GM12875 (cell line): ENCODE results near the gene TSHZ2.
"Not testable (repeated sequence)": the region's sequence is repeated elsewhere in the genome, so short reads cannot be mapped to it uniquely, and the experiment has no call there.

Experiments
- H3K4me3 ChIP-seq: one replicate; pipeline ENCODE4 v1.5.1; 2011; ENCODE audit warnings: low read depth, low read length, control low read depth
- TF ChIP-seq, protein P1 (sequence below): IDR thresholded peaks from 2 replicates; pipeline ENCODE4 v1.5.1; 2011; ENCODE audit warnings: low read depth, mild to moderate bottlenecking, control low read depth, inconsistent platforms, low read length, moderate library complexity, borderline replicate concordance; ENCODE audit not compliant: insufficient read depth

TSHZ2 gene

DNA sequence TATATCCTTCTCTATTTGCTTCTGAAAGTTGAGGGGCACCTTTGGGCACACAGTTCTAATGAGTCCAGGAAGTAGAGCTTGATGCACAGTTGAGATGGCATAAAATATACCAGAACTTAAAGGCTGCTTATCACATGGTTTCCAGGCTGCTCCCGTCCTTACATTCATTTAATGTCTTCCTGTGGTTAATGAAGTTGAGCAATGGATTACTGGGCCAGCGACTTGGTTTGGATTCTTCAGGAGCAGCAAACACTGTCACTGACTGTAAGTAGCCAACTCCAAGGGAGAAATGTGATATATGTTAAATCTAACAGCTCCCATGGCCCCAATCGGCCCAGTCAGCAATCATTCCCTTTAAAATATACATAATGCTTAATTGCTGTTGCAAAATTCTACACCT, 9.0 kb upstream of the TSHZ2 start:
- H3K4me3 ChIP-seq: no peak overlapping the region
- TF ChIP-seq, protein P1, sequence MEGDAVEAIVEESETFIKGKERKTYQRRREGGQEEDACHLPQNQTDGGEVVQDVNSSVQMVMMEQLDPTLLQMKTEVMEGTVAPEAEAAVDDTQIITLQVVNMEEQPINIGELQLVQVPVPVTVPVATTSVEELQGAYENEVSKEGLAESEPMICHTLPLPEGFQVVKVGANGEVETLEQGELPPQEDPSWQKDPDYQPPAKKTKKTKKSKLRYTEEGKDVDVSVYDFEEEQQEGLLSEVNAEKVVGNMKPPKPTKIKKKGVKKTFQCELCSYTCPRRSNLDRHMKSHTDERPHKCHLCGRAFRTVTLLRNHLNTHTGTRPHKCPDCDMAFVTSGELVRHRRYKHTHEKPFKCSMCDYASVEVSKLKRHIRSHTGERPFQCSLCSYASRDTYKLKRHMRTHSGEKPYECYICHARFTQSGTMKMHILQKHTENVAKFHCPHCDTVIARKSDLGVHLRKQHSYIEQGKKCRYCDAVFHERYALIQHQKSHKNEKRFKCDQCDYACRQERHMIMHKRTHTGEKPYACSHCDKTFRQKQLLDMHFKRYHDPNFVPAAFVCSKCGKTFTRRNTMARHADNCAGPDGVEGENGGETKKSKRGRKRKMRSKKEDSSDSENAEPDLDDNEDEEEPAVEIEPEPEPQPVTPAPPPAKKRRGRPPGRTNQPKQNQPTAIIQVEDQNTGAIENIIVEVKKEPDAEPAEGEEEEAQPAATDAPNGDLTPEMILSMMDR: no peak

DNA sequence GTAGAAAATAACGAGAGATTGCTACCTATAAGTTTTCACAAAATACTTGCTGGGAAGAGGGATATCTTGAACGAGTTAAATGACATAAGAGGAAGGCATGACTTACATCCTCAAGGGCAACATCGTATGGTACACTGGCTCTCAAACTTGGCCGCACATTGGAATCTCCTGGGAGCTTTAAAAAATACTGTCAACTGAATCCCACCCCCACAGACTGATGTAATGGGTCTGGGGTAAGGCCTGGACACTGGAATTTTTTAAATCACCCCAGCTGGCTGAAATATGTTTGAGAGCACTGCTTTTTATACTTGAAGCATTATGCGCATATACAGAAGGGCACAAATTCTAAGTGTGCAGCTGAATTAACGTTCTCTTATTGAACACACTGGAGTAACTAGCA, 8.0 kb upstream of the TSHZ2 start:
- no peak overlapping the region for H3K4me3 ChIP-seq
- TF ChIP-seq, protein P1: no peak

DNA sequence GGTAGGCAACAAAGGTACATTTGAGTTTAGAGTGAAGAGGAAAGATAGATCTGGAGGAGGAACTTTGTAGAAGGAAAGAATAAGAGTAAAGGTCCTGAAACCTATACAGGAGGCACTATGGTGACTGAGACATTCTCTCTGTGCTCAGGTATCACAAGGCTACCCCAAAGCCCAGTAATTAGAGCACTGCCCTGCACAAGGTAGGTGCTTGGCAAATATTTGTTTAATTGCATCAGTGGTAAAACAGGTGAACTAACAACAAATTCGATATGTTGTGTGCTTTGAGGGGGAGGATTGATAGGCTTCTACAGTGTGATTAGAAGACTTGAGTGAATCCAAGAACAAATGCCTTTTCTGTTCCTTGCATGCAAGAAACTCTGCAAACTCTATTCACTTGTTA, 6.8 kb upstream of the TSHZ2 start:
- TF ChIP-seq, protein P1: no peak
- H3K4me3 ChIP-seq: no peak overlapping the region

DNA sequence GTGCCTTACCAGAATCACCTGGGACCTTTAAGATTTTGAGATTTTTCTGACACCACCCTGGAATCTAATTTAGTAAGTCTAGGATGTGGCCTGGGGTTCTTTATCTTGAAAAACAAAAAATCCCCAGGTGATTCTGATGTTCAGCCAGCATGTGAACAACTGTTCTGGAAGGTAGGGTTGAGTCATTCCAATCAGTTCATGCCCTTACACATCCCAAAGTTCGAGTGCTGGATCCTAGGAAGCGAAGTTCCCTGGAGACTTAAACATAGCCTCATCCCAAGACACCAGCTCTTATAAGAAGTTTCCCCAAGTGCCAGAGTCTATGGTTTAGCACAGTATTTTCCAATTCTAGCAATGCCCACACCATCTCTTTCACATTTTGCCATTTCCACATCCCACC, 6.3 kb upstream of the TSHZ2 start:
- TF ChIP-seq, protein P1: no peak
- no peak overlapping the region for H3K4me3 ChIP-seq

DNA sequence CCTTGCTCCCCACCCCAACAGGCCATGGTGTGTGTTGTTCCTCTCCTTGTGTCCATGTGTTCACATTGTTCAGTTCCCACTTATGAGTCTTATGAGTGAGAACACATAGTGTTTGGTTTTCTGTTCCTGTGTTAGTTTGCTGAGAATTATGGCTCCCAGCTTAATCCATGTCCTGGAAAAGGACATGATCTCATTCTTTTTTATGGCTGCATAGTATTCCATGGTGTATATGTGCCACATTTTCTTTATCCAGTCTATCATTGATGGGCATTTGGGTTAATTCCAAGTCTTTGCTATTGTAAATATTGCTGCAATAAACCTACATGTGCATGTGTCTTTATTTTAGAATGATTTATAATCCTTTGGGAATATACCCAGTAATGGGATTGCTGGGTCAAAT, 5.6 kb upstream of the TSHZ2 start:
- H3K4me3 ChIP-seq: not testable (repeated sequence)

DNA sequence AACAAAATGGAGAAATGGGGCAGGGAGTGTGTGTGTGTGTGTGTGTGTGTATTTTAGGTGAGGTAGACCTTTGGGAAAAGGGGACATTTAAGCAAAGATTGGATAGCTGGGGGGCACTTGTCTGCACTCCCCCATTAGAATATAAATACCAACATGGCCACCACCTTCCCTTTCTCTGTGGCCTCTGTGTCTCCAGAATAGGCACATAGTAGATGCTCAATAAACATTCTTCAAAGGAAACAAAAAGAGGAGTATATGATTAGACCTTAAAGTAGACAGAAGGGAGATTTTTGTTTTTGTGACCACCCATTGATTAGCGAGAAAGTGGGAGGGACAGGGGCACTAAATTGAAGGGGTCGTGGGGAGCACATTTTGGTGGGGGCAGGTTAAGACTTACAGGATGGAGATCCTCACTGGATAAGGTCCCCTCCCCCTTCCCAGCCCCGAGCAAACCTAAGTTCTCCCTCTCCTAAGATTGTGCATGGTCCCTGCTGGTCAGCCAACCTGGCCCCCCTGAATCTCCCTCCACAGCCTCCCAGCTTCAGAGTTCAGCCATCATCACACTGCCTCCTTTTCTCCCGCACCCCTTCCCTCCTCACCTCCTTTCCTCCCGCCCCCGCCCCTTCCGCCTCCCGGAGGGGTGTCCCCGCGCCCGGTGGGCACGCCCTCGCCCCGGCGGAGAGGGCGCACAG, 514 bp upstream of the TSHZ2 start:
- no peak overlapping the region for H3K4me3 ChIP-seq
- TF ChIP-seq, protein P1: no peak

DNA sequence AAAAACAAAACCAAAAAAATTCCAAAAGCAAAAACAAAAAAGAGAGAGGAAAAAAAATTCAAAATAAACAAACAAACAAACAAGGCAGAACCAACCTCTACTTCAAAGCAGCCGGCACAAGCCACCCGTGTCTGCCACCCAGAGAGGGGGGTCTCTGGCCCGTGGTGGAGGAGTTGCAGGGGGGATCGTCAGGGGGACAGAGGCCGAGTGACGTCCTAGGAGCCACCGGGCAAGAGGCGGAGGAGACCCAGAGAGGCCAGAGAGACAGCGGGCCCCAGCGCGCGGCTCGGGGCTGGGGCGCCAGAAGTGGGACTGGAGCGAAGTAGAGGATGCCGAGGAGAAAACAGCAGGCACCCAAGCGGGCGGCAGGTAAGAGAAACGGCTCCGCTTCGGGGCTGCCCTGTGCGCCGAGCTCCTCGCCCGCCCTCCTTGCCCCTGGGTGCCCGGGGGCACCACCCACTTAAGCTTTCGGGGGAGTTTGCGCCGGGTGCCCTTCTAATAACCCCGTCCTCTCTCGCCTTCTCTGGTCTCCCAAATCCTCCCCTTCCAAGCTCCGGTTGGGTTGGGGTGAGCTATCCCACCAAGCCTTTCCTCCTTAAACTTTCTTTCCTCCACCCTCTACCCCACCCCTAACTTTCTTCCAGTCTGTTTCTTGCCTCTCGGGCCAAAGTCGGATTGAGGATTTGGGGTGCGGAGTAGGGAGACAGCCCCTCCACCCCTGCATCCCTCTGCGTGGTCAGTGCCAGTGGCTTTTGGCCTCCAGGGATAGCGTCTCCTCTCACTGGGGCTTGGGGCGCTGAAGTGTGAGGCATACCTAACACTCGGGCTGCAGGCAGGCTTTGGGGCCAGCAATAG, 1.0 kb downstream of the TSHZ2 start:
- H3K4me3 ChIP-seq: no peak overlapping the region
- TF ChIP-seq, protein P1: no peak
